DMS79 treated with DMSO at 0.1 percent for 48 hours (cell line): ENCODE results near the gene C1QTNF8.

Source experiments
- DNase-seq: peaks from one replicate; lab custom pipeline; 2025; lab: John Stamatoyannopoulos, UW

Gene C1QTNF8

GRCh38 chr16:1096169-1097082 lies at the start of gene C1QTNF8:
C1QTNF8 (minus strand) TSS chr16:1096244; CDS start chr16:1094922, 1,322 bp downstream.
- DNase-seq = no peak

GRCh38 chr16:1145383-1146100 lies 49.5 kb upstream of the C1QTNF8 start:
- peak; percentile 37 for DNase-seq

- peak; percentile 37 for DNase-seq
These were observed 48.7 kb upstream of the C1QTNF8 start for GRCh38 chr16:1144476-1145382.

GRCh38 chr16:1143761-1144450 lies 47.9 kb upstream of the C1QTNF8 start:
- no peak for DNase-seq

- no peak for DNase-seq
These were observed 46.9 kb upstream of the C1QTNF8 start for GRCh38 chr16:1142911-1143310.

- no peak for DNase-seq
These were observed 45.7 kb upstream of the C1QTNF8 start for GRCh38 chr16:1141716-1142115.

- DNase-seq = no peak
These were observed 45.1 kb upstream of the C1QTNF8 start for GRCh38 chr16:1141191-1141590.

- no peak for DNase-seq
These were observed 44.6 kb upstream of the C1QTNF8 start for GRCh38 chr16:1140582-1141162.

- no peak for DNase-seq
These were observed 41.6 kb upstream of the C1QTNF8 start for GRCh38 chr16:1137604-1138003.

GRCh38 chr16:1135459-1135825 lies 39.4 kb upstream of the C1QTNF8 start:
- DNase-seq = no peak

GRCh38 chr16:1134776-1135458 lies 38.9 kb upstream of the C1QTNF8 start:
- no peak for DNase-seq

GRCh38 chr16:1133810-1134520 lies 37.9 kb upstream of the C1QTNF8 start:
- no peak for DNase-seq

- no peak for DNase-seq
These were observed 37.2 kb upstream of the C1QTNF8 start for GRCh38 chr16:1133271-1133670.

GRCh38 chr16:1132431-1132830 lies 36.4 kb upstream of the C1QTNF8 start:
- DNase-seq = no peak

- DNase-seq = no peak
These were observed 35.4 kb upstream of the C1QTNF8 start for GRCh38 chr16:1131378-1131994.

GRCh38 chr16:1130382-1130781 lies 34.3 kb upstream of the C1QTNF8 start:
- no peak for DNase-seq

- no peak for DNase-seq
These were observed 33.3 kb upstream of the C1QTNF8 start for GRCh38 chr16:1129106-1129960.

GRCh38 chr16:1127971-1128715 lies 32.1 kb upstream of the C1QTNF8 start:
- DNase-seq = no peak
